ENCODE data around the gene DSTYK. TPM values are rescaled to one million over a fixed set of nuclear protein-coding genes. Genes with fewer than 3 reads are reported as not detected.

DSTYK gene
- polyA plus RNA-seq, 1 experiment, result 16.7 TPM

GRCh38 chr1:205247130-205247921 lies 35.8 kb upstream of the DSTYK start:
- POLR2A ChIA-PET, result interaction anchor here (1.0 kb wide), 1 partner anchor 100 kb away, joined by 3 read pairs; no protein-coding TSS in a partner anchor
- H3K27ac ChIP-seq (ENCODE audit: low read depth, low read length), result peak overlapping the region; percentile 33

GRCh38 chr1:205246351-205247119 lies 35.0 kb upstream of the DSTYK start:
- no peak for TF ChIP-seq CTCF (IDR thresholded peaks at IDR 0.05; ENCODE audit: low read depth, low read length)
- Histone ChIP-seq H3K27me3 (ENCODE audit: control insufficient read depth, insufficient read depth, low read length) (no peaks in the 10 kb centered on the region), H3K9me3 (ENCODE audit: control insufficient read depth, insufficient read depth, low read length) (no peaks in the 10 kb centered on the region), H3K4me3 (ENCODE audit: low read depth, low read length) (no peak overlapping the region), H3K27ac (ENCODE audit: low read depth, low read length) (no peak overlapping the region)
- ChIA-PET CTCF (interaction anchor here (1.4 to 3.0 kb wide), 4 partner anchors 10 to 105 kb away, joined by 4 to 8 read pairs (median 6); no protein-coding TSS in a partner anchor), POLR2A (no interaction called here)
- DNase-seq (ENCODE audit: low read depth, low spot score), result no peak

More at GRCh38 chr1:205247130-205247921, 35.8 kb upstream of the DSTYK start:
- no peak overlapping the region for H3K4me3 ChIP-seq (ENCODE audit: low read depth, low read length)
- no peaks in the 10 kb centered on the region for H3K27me3 ChIP-seq (ENCODE audit: control insufficient read depth, insufficient read depth, low read length)
- no peak for TF ChIP-seq CTCF (IDR thresholded peaks at IDR 0.05; ENCODE audit: low read depth, low read length)
- CTCF ChIA-PET, result interaction anchor here (0.7 to 3.0 kb wide), 8 partner anchors 9 to 186 kb away, joined by 3 to 8 read pairs (median 4); no protein-coding TSS in a partner anchor
- no peaks in the 10 kb centered on the region for H3K9me3 ChIP-seq (ENCODE audit: control insufficient read depth, insufficient read depth, low read length)
- peak; percentile 46 for DNase-seq (ENCODE audit: low read depth, low spot score)

- POLR2A ChIA-PET, result no interaction called here
- no peak for TF ChIP-seq CTCF (IDR thresholded peaks at IDR 0.05; ENCODE audit: low read depth, low read length)
- Histone ChIP-seq H3K27ac (ENCODE audit: low read depth, low read length) (no peak overlapping the region), H3K4me3 (ENCODE audit: low read depth, low read length) (no peak overlapping the region), H3K9me3 (ENCODE audit: control insufficient read depth, insufficient read depth, low read length) (no peaks in the 10 kb centered on the region), H3K27me3 (ENCODE audit: control insufficient read depth, insufficient read depth, low read length) (no peaks in the 10 kb centered on the region)
- CTCF ChIA-PET, result interaction anchor here (0.7 to 3.0 kb wide), 5 partner anchors 11 to 183 kb away, joined by 3 to 8 read pairs (median 4); no protein-coding TSS in a partner anchor
- DNase-seq (ENCODE audit: low read depth, low spot score), result no peak
Observed at GRCh38 chr1:205245096-205245495, 33.6 kb upstream of the DSTYK start.

GRCh38 chr1:205244384-205244783 lies 32.9 kb upstream of the DSTYK start:
- no peak for TF ChIP-seq CTCF (IDR thresholded peaks at IDR 0.05; ENCODE audit: low read depth, low read length)
- Histone ChIP-seq H3K27me3 (ENCODE audit: control insufficient read depth, insufficient read depth, low read length) (no peaks in the 10 kb centered on the region), H3K27ac (ENCODE audit: low read depth, low read length) (no peak overlapping the region), H3K9me3 (ENCODE audit: control insufficient read depth, insufficient read depth, low read length) (no peaks in the 10 kb centered on the region), H3K4me3 (ENCODE audit: low read depth, low read length) (no peak overlapping the region)
- CTCF ChIA-PET, result interaction anchor here (1.2 to 3.0 kb wide), 4 partner anchors 12 to 183 kb away, joined by 3 to 8 read pairs (median 4); no protein-coding TSS in a partner anchor
- DNase-seq (ENCODE audit: low read depth, low spot score), result no peak
- POLR2A ChIA-PET, result no interaction called here

Data from AG04450 (cell line).